Effector CD4-positive, alpha-beta T cell (primary cell): ENCODE data around the gene ST7.
"Not testable (repeated sequence)": the region's sequence is repeated elsewhere in the genome, so short reads cannot be mapped to it uniquely, and the experiment has no call there.

ENCODE experiments used
- DNase-seq: peaks from one replicate; pipeline ENCODE4 v3.0.0-alpha.2; 2020

The ST7 gene

DNA sequence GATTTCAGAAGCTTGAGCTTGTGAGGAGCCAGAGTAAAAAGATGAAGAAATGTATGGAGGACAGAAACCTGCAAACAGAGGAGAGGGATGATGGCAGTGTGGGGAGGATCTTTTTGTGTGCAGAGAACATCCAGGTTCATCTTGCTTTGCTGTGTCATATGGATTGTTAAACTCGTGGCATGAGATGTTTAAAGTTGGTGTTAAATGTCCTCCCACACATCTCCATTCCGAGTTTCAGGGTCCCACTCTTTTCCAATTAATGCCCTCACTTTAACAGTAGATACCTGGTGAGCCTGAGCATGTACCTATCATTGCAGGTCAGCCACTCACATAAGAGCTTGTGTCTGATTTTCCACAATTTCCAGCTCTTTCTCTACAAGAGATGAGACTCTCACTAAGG lies 147.7 kb downstream of the ST7 start:
- DNase-seq = no peak

DNA sequence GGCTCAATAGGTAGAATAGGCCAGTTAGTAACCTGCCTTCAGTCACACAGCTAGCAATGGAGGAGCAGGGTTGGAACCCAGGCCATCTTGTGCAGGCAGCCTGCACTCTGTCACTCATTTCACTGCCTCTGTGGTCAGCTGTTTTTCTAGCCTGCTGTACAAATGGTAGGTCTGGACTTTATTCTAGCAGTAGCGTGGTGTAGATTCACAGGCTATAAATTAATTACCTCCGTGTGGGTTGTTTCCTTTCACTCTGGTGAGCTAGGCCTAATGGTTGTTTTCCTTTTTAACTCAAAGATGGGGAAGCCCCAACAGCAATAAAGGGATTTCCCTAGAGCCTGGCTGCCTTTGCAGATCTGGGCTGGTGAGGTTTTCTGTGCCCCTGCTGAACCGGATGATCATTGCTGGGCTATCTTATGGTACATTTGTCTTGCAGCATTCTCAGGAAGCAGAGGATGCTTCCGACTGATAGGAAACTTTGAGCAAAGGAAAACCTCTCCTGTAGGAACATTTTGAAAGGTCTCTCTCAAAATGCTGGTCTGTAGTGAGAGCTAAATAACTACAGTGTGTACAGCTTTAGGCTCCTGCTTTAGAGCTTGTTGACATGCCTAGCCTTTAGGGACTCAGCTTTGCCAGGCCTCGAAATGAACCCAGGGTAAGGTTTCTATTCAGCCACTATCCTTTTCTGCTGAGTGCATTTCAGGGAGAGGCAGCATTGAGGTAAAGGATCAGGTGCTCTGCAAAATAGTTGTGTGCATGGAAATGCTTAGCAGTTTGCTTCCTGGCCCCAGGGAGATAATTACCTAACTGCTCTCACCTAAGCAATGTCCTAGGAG lies 157.4 kb downstream of the ST7 start:
- DNase-seq = peak; percentile 27

GRCh38 chr7:117111535-117111934 lies 158.2 kb downstream of the ST7 start:
- no peak for DNase-seq

GRCh38 chr7:117112640-117113039 lies 159.3 kb downstream of the ST7 start:
- no peak for DNase-seq

DNA sequence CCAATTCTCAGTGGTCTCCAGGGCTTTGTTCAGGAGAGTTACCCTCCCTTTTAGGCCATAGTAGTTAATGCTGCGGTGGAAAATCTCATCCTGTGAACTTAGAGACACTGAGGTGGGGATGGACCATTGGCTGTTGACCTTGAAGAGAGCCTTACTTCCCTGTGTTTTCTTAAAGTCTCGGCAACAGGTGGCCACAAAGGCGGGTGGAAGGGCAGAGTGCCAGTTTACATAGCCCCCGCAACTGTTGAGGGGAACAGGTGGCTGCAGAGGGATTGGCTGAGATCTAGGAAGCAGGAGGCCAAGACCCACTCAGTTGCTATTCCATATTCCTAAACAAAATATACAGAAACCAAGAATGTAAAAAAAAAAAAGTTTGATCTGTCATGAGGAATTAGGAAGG lies 160.6 kb downstream of the ST7 start:
- no peak for DNase-seq

DNA sequence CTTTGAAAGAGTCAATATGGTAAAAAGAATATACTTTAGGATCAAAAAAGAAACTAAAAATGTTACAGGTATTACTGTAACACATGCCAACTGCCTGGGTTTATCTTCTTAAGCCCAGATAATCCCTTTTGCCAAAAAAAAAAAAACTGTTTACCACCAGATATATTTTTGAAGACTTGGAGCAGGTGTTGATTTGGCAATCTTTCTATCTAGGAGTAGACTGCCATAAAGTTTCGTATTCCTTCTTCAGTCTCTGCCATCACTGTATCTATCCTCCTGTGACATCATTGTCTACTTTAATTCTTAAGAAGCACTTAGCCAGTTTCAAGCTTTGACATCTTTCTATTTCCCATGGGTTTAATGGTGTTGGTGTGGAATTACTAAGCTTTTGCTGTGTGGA lies 161.0 kb downstream of the ST7 start:
- no peak for DNase-seq

- DNase-seq = no peak
Observed at GRCh38 chr7:117116211-117116610, 162.9 kb downstream of the ST7 start.

DNA sequence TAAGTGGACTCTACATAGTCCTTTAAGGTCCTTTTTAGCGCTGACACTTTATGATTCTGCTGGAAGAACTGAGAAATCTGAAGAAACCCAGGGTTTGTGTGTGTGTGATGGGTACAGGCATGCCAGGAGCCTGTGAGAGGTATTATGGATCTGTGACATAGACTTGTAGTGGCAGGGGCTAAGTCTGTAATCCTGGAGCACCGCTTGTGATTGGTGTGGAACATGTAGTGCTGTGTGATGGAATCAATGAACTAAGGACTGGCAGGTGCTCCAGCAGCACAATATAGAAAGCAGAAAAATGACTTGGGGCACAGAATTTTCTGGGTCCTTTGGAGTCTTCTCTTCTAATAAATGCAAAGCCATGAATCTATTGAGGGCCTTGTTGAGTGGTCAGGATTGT lies 163.9 kb downstream of the ST7 start:
- DNase-seq = no peak

DNA sequence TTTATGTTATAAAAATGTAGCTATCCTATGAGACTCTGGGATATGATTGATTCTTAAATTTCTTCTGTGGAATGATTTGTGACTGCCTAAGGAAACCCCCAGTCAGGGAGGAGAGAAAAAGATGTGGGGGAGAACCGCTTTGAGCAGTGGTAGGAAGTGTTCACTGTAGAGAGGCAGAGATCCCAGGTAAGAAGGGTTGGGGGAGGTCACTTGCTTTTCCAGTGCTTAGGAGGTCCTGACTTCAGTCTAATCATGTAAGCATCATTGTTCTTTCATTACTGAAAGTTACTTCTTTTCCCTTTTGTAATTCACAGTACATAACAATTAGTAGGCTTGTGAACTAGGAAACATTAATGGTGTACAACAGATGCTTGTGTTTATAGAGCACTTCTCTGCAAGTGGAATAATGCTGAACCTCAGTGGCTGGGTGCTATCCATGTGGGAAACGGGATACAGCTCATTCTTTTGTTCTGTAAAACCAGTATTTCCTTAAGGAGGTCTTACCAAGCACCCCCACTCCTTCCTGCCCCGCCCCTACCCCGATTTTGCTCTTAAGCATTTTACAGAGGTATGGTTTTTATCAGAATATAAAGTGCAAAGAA lies 165.4 kb downstream of the ST7 start:
- DNase-seq = no peak

DNA sequence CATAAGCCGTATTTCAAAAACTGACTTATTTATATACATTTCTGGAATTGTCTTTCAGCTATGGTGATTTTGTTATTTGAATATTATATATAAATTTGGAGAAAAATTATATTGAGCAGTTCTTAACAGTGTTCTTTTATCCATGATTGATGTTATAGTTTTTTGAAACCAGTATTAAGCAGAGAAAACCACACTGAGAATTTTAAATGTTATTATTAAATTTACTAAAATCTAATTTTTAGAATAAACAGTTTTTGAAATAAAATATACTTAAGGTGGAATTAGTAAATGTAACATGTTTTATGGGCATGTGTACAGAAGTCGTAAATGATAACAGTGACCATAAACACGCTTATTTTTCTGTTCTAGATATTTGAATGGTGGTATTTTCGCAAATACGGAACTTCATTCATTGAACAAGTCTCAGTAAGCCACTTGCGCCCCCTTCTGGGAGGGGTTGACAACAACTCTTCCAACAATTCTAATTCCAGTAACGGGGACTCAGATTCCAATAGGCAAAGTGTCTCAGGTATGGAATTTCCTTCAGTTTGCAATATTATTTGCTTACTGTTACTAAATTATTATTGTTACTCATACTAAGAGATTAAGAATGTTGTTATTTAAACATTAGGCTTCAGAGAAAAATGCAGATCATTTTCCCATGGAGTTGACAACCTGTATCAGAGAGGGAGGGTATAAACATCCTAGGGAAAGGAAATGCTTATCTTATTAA lies 166.1 kb downstream of the ST7 start:
- DNase-seq = peak; percentile 71

DNA sequence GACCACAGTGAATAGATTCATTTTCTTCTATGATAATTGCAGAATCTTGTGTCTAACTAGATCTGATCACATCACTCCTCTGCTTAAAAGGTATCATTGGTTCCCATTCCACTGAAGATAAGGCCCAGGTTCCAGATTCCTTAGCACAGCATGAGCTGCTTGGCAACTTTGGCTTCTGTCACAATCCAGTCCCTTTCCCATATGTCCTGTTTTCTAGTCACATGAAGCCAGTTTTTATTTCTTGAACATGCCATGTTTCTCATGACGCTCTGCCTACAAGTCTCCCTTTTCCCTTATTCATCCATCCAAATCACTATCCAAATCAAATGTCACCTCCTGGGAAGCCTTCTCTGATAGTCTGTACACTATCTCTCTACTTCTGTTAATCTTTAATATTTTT lies 167.0 kb downstream of the ST7 start:
- DNase-seq = not testable (repeated sequence)

DNA sequence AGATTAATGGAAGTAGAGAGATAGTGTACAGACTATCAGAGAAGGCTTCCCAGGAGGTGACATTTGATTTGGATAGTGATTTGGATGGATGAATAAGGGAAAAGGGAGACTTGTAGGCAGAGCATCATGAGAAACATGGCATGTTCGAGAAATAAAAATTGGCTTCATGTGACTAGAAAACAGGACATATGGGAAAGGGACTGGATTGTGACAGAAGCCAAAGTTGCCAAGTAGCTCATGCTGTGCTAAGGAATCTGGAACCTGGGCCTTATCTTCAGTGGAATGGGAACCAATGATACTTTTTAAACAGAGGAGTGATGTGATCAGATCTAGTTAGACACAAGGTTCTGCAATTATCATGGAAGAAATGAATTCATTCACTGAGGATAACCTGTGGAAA lies 168.7 kb downstream of the ST7 start:
- DNase-seq = not testable (repeated sequence)

- DNase-seq = no peak
Observed at GRCh38 chr7:117122536-117122935, 169.2 kb downstream of the ST7 start.

DNA sequence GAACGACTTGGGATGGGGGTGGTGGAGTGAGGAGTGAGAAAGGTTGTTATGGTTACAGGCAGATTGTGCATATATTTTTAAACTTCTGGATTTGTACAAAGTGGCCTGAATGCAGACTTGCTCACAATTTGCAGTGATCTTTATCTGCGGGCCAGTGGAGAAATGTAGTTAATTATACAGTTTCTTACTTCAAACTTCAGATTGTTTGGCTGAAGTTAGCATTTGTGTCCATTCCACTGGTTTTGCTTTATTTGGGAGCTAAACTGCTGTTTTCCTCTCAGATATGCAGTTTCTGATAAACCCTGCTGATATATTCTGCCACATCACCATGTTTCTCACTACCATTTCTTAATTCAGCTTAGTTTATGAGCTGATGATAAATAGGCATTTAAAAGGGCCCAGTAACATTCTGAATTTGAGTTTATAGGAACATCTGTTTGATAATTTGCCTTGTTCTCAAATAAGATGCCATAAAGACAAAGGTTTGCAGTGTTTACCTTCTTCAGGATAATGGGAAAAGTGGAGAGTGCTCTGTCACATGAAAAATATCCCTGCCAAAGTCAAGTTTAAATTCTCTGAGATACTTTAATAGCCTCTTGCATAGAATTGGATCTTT lies 170.1 kb downstream of the ST7 start:
- DNase-seq = no peak

GRCh38 chr7:117124591-117125220 lies 171.4 kb downstream of the ST7 start:
- DNase-seq = no peak

DNA sequence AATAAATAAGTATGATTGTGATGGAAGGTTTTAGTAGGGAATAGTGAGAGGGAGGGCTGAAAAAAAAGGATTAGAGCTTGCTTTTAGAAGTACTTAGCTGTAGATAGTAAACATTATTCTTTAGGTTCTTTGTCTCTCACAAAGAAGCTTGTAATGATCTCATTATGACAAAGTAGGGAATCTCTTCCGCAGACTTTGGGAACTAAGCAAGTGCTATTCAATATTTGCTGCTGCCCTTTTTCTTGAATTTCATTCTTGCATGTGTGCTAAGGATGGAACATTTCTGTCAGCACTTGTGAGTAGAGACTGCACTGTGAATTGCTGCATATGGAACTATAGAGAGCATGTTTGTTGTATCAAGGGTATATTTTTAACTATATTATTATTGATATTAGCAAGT lies 173.4 kb downstream of the ST7 start:
- no peak for DNase-seq

GRCh38 chr7:117127585-117128168 lies 174.4 kb downstream of the ST7 start:
- peak; percentile 43 for DNase-seq

DNA sequence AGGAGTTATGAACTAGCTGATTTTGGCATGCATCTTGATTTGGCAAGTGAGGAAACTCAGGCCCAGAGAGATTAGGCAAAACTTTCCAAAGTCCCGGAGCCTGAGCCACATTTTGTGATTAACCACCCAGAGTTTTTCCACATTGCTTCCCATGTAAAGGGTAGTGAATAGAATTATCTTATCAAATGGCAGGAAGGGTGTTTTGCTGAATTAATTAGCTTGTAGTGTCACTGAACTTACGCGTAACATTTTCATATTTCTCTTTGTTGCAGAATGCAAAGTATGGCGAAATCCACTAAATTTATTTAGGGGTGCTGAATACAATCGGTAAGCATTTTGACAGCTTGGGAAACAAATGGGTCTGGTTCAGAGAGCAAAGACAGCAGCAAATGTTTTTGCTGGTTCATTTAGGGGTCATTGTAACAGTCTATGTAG lies 176.2 kb downstream of the ST7 start:
- no peak for DNase-seq

DNA sequence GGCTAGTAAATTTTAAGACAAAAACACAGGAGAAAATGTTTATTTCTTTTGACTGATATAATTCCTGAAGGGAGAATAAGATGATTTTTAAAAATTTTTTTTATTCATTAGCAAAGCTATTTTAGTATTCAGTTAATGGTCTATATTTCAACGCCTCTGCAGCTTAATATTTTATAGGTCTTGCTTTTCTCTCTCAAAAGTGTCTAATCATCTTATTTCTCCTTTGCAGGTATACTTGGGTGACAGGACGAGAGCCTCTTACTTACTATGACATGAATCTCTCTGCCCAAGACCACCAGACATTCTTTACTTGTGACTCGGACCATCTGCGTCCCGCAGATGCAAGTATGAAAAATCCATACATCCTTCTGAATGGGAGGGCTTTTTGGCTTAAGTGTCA lies 177.0 kb downstream of the ST7 start:
- DNase-seq = no peak

DNA sequence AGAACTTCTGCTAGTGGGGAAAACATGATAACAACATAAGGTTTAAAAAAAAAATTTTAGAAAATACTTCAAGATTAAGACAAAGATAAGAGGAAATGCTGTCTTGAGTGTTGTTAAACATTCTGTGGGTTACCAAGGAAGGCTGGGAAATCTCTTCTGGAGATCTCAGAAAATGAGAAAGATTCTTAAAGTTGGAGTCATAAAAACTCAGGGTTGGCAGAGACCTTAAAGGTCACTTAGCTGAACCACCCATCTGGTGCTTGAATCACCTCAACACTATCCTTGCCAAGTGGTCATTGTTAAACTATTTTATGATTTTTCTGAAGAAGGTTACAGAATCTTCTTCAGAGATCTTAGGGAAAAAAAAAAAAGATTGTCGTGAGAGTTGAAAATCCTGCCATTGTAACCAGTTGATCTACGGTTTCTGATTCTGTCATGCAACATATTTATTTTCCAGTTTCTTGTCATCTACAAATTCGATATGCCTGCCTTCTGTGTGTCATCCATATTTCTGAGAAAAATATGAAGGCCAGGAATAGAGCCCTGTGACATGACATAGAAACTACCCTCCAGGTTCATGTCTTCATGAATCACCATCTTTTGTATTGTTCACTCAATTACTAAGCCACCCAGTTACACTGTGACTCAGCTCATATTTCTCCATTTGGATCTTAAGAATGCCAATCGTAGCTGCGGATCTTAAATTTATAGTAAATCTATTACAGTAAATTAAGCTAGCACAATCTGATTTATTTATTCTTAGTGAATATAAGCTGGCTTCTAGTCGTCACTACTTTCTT lies 179.2 kb downstream of the ST7 start:
- no peak for DNase-seq

DNA sequence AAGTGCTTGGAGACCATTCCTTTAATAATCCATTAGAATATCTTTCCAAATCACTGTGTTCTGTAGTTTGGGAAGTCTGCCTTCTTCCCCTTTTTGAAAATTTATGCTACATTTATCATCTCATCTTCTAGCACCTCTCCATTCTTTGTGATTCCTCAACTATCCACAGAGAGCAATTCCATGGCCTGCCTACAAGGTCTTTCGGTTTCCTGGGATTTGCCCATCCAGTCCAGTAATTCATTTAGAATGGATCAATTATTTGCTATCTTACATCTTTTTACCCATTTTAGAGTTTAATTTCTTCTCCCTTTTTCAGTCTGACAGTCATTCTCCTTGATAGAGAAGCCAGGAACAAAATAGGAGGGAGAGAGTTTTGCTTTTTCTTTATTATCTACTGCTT lies 179.8 kb downstream of the ST7 start:
- no peak for DNase-seq

- DNase-seq = no peak
Observed at GRCh38 chr7:117134411-117134810, 181.1 kb downstream of the ST7 start.
